ENCODE measurements around the gene PRR35.

- TF ChIP-seq, protein P1, sequence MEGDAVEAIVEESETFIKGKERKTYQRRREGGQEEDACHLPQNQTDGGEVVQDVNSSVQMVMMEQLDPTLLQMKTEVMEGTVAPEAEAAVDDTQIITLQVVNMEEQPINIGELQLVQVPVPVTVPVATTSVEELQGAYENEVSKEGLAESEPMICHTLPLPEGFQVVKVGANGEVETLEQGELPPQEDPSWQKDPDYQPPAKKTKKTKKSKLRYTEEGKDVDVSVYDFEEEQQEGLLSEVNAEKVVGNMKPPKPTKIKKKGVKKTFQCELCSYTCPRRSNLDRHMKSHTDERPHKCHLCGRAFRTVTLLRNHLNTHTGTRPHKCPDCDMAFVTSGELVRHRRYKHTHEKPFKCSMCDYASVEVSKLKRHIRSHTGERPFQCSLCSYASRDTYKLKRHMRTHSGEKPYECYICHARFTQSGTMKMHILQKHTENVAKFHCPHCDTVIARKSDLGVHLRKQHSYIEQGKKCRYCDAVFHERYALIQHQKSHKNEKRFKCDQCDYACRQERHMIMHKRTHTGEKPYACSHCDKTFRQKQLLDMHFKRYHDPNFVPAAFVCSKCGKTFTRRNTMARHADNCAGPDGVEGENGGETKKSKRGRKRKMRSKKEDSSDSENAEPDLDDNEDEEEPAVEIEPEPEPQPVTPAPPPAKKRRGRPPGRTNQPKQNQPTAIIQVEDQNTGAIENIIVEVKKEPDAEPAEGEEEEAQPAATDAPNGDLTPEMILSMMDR (conservative IDR thresholded peaks at IDR 0.05; ENCODE audit: low read depth, low read length): no peak
- TF ChIP-seq RAD21 (IDR thresholded peaks at IDR 0.05; ENCODE audit: low read length) (no peak), MAFK (IDR thresholded peaks at IDR 0.05; ENCODE audit: low read depth, low read length) (no peak), CEBPB (IDR thresholded peaks at IDR 0.05; ENCODE audit: low read depth, low read length) (no peak), BHLHE40 (IDR thresholded peaks at IDR 0.05; ENCODE audit: low read depth, low read length) (no peak), ELK1 (IDR thresholded peaks at IDR 0.05; ENCODE audit: borderline replicate concordance, low read depth, low read length) (no peak)
Measured at GRCh38 chr16:603933-604332, 43.7 kb downstream of the PRR35 start.
